Left lung (tissue), 10 donors: Measurements from ENCODE around the gene LDLRAD3. TPM values are rescaled to one million over a fixed set of nuclear protein-coding genes. Genes with fewer than 3 reads are reported as not detected.
A peak's percentile ranks its signal among the peaks of the same experiment; 100 is the strongest.

ENCODE experiments used
- ATAC-seq: fragments of 200-7000 bp; cut with Tn5 transposase; one replicate; pipeline ENCODE4 v1.9.1; 2020; ENCODE audit warnings: moderate library complexity
- DNase-seq, 4 donors: peaks; one replicate each; pipeline ENCODE4 v3.0.0-alpha.2; 2013 to 2020
- H3K27ac ChIP-seq, 2 donors: fragments of 200-600 bp; sonication (generic) in 1 of 2; one replicate each; pipeline versions ENCODE4 v1.5.0 to v1.8.0; 2020 to 2021
- H3K27me3 ChIP-seq, 2 donors: fragments of 200-600 bp; sonication (generic) in 1 of 2; one replicate each; pipeline versions ENCODE4 v1.5.0 to v1.8.0; 2020 to 2021
- H3K36me3 ChIP-seq, 2 donors: fragments of 200-600 bp; sonication (generic) in 1 of 2; one replicate each; pipeline versions ENCODE4 v1.5.0 to v1.8.0; 2020 to 2021
- H3K4me1 ChIP-seq, 2 donors: fragments of 200-600 bp; one replicate each; pipeline ENCODE4 v1.8.0; 2021
- H3K4me3 ChIP-seq, 2 donors: fragments of 200-600 bp; sonication (generic) in 1 of 2; one replicate each; pipeline versions ENCODE4 v1.5.0 to v1.8.0; 2020 to 2021; ENCODE audit warnings: mild to moderate bottlenecking in 1 of 2
- H3K9me3 ChIP-seq, 2 donors: fragments of 200-600 bp; sonication (generic) in 1 of 2; one replicate each; pipeline versions ENCODE4 v1.5.0 to v1.8.0; 2020 to 2021
- intact Hi-C, 2 donors: fragments of 100-400 bp; cut with DNase I; formaldehyde crosslinking; loops; one replicate each; pipeline versions ENCODE4 v1.11.2 to v1.14.2; 2022
- polyA plus RNA-seq, 6 donors: library from polyadenylated mRNA; unstranded; fragments of 120-200 nt; gene quantifications; one replicate each; pipeline ENCODE4 v1.2.1, GENCODE V29; 2013; ENCODE audit not compliant: insufficient read length in 6 of 6
- total RNA-seq, 2 donors: library from RNA; stranded (reverse); fragmentation: NEBNext Ultra II Directional; extraction: Animal tissue kit (Norgen Biotek cat#: 25700); gene quantifications; one replicate each; pipeline ENCODE4 v1.2.1, GENCODE V29; 2021
- TF ChIP-seq, protein P1 (sequence below), 2 donors: fragments of 200-600 bp; sonication (generic) in 1 of 2; IDR thresholded peaks; one replicate each; pipeline versions ENCODE4 v1.5.0 to v1.8.0; 2021; ENCODE audit warnings: antibody characterized with exemption in 2 of 2
- donor health status: DM: no; HTN: yes; CAD: no.
- donor health status: DM: no; HTN: no; CAD: no.

The LDLRAD3 gene
- total and polyA plus RNA-seq, 8 donors = 7.1 to 18.2 (median 16.8) TPM

DNA sequence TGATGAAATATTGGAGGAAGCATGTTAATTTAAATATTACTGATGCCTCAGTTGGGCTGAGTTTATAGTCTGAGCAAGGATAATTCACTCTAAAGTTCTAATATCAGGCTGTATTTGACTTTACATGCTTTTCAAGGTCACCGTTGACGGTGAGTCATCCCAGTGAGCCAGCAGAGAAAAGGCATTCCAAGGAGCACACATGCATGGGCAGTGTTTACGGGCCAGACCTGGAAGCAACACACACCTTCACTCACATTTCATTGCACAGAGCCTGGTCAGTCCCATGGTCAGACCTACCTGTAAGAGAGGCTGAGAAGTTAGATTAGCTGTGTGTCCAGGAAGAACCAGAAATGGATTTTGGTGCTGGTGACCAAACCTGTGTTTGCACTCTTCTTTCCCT is 291.9 kb downstream of the LDLRAD3 start:
- no peak overlapping the region for H3K27ac ChIP-seq
- no peaks in the 10 kb centered on the region for H3K4me1 ChIP-seq
- ATAC-seq (no peak), DNase-seq (no peak)
- intact Hi-C loops = no loop called here
- H3K4me3 ChIP-seq = no peak overlapping the region
- TF ChIP-seq, protein P1, sequence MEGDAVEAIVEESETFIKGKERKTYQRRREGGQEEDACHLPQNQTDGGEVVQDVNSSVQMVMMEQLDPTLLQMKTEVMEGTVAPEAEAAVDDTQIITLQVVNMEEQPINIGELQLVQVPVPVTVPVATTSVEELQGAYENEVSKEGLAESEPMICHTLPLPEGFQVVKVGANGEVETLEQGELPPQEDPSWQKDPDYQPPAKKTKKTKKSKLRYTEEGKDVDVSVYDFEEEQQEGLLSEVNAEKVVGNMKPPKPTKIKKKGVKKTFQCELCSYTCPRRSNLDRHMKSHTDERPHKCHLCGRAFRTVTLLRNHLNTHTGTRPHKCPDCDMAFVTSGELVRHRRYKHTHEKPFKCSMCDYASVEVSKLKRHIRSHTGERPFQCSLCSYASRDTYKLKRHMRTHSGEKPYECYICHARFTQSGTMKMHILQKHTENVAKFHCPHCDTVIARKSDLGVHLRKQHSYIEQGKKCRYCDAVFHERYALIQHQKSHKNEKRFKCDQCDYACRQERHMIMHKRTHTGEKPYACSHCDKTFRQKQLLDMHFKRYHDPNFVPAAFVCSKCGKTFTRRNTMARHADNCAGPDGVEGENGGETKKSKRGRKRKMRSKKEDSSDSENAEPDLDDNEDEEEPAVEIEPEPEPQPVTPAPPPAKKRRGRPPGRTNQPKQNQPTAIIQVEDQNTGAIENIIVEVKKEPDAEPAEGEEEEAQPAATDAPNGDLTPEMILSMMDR (IDR thresholded peaks at IDR 0.05) = no peak
- no peaks in the 10 kb centered on the region for H3K27me3 ChIP-seq
- no peaks in the 10 kb centered on the region for H3K9me3 ChIP-seq
- H3K36me3 ChIP-seq = no peaks in the 10 kb centered on the region

DNA sequence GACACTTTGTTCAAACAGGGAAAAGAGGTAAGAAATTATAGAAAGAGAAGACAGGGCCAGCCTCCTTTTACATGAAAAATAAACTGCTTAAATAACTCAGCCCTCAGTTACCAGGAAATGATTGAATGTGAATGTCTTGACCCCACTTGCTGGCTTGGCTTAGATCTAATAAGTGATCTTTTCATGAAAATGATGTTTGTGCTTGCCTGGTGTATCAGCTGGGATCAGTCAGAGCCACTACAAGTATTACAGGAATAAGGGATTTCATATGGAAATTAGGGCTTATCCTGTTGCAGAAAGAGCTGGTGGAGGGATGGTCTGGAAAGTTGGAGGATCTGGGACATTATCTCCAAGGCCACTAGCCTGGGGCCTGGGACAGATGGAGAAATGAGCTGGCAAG is 293.5 kb downstream of the LDLRAD3 start:
- Histone ChIP-seq H3K4me3 (no peak overlapping the region), H3K4me1 (no peaks in the 10 kb centered on the region), H3K27me3 (no peaks in the 10 kb centered on the region), H3K27ac (no peak overlapping the region), H3K9me3 (no peaks in the 10 kb centered on the region), H3K36me3 (no peaks in the 10 kb centered on the region)
- intact Hi-C loops = no loop called here
- peak in 2 of 4 donors; percentile 29 to 49 for DNase-seq
- ATAC-seq = no peak
- TF ChIP-seq, protein P1 (IDR thresholded peaks at IDR 0.05) = no peak

DNA sequence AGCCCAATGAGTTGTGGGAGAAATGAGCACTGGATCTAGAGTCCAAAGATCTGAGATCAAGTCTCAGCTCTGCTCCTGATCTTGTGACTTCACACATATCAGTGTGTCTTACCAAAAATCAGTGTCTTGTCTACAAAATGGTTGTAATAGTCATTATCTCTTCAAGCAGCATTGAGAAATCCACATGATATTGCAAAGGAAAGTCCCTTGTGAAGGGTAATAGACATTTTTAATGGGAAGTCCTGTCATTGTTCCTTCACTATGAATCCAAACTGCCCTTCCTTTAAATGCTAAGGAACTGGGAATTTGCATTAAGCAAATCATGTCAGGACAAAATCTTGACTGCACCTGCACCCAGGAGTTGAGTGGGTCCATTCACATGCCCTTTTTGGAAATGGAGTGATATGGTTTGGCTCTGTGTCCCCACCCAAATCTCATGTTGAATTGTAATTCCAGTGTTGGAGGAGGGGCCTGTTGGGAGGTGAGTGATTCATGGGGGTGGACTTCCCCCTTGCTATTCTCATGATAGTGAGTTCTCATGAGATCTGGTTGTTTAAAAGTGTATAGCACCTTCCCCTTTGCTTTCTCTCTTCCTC is 294.3 kb downstream of the LDLRAD3 start:
- Histone ChIP-seq H3K27ac (no peak overlapping the region), H3K4me3 (no peak overlapping the region), H3K9me3 (no peaks in the 10 kb centered on the region), H3K36me3 (no peaks in the 10 kb centered on the region), H3K4me1 (no peaks in the 10 kb centered on the region), H3K27me3 (no peaks in the 10 kb centered on the region)
- ATAC-seq (no peak), DNase-seq (no peak)
- TF ChIP-seq, protein P1 (IDR thresholded peaks at IDR 0.05) = no peak
- intact Hi-C loops = no loop called here

DNA sequence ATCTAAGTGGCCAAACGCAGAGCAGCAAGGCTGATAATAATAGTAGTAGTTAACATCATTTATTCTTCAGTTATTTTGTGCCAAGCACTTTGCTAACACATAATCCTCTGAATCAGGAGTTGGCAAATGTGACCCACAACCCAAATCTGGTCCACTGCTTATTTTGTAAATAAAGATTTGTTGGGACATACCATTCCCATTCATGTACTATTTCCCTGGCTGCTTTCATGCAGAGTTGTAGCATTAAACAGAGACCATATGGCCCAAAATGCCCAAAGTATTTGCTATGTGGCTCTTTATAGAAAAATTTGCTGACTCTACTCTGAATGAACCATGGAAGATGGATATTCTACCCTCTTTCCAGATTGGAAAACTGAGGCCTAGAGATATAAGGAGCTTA is 295.0 kb downstream of the LDLRAD3 start:
- Histone ChIP-seq H3K4me1 (no peaks in the 10 kb centered on the region), H3K36me3 (no peaks in the 10 kb centered on the region), H3K27me3 (no peaks in the 10 kb centered on the region), H3K27ac (no peak overlapping the region), H3K4me3 (no peak overlapping the region), H3K9me3 (no peaks in the 10 kb centered on the region)
- ATAC-seq (no peak), DNase-seq (no peak)
- intact Hi-C loops = no loop called here
- TF ChIP-seq, protein P1 (IDR thresholded peaks at IDR 0.05) = no peak

DNA sequence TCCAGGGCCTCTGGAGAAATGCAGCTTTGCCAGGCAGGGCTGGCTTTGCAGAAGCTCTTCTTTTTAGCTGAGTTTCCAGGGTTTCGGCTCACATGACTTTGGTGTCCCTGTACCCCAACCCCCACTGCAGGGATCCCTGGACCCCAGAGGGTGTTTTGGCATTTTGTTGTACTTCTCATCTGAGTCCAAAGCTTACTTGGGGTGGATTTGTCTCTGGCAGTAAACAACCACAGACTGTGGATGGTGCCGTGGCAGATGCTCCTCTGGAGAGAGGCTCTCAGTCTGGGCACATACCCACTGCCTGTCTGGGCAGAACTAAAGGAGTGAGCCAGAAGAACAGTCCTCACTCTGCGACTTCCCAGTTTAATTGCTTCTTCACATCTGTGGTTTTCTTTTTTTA is 295.8 kb downstream of the LDLRAD3 start:
- H3K27ac ChIP-seq = no peak overlapping the region
- H3K27me3 ChIP-seq = no peaks in the 10 kb centered on the region
- TF ChIP-seq, protein P1 (IDR thresholded peaks at IDR 0.05) = no peak
- no peaks in the 10 kb centered on the region for H3K4me1 ChIP-seq
- intact Hi-C loops = no loop called here
- ATAC-seq = no peak
- no peaks in the 10 kb centered on the region for H3K36me3 ChIP-seq
- H3K4me3 ChIP-seq = no peak overlapping the region
- DNase-seq = no peak
- H3K9me3 ChIP-seq = no peaks in the 10 kb centered on the region
